Thyroid gland (tissue), 4 donors: Measurements from ENCODE around the gene TMEM196. TPM values are rescaled to one million over a fixed set of nuclear protein-coding genes. Genes with fewer than 3 reads are reported as not detected.
"Not testable (repeated sequence)": the region's sequence is repeated elsewhere in the genome, so short reads cannot be mapped to it uniquely, and the experiment has no call there.

Source experiments
- DNase-seq, 2 donors: peaks; one replicate each; pipeline ENCODE4 v3.0.0-alpha.2; 2019
- H3K27ac ChIP-seq, 3 donors: fragments of 200-600 bp; sonication (generic); 1 replicate in 2 of 3; 2 replicates in 1 of 3; pipeline ENCODE4 v1.5.1; 2016 to 2019; ENCODE audit warnings: mild to moderate bottlenecking in 1 of 3, moderate library complexity in 1 of 3
- H3K27me3 ChIP-seq: fragments of 200-600 bp; sonication (generic); one replicate; pipeline ENCODE4 v1.5.1; 2019
- H3K36me3 ChIP-seq, 2 donors: fragments of 200-600 bp; sonication (generic); one replicate each; pipeline ENCODE4 v1.5.1; 2016 to 2019
- H3K4me1 ChIP-seq, 2 donors: fragments of 200-600 bp; sonication (generic); one replicate each; pipeline ENCODE4 v1.5.1; 2017 to 2019
- H3K4me3 ChIP-seq, 3 donors: fragments of 200-600 bp; sonication (generic); replicated peaks in 1 of 3; 1 replicate in 2 of 3; 2 replicates in 1 of 3; pipeline ENCODE4 v1.5.1; 2016; ENCODE audit warnings: mild to moderate bottlenecking in 1 of 3
- H3K9me3 ChIP-seq: fragments of 200-600 bp; sonication (generic); one replicate; pipeline ENCODE4 v1.5.1; 2017
- POLR2A ChIP-seq, 2 donors: fragments of 450-650 bp; IDR thresholded peaks; one replicate each; pipeline ENCODE4 v1.6.1; 2017; ENCODE audit warnings: antibody characterized with exemption in 2 of 2, mild to moderate bottlenecking in 2 of 2, moderate library complexity in 1 of 2
- WGBS, 2 donors: methylation state at CpG; one replicate each; pipeline ENCODE4 v1.1.5; 2017; 5-methylcytosine and 5-hydroxymethylcytosine counted together
- intact Hi-C: fragments of 100-400 bp; cut with DNase I; formaldehyde crosslinking; loops from one replicate; pipeline ENCODE4 v1.15.1; 2023
- total RNA-seq, 4 donors: library from RNA; depleted of rRNA; stranded (reverse); fragments of >200 nt; gene quantifications; one replicate each; pipeline ENCODE4 v1.2.3, GENCODE V29; 2016
- TF ChIP-seq, protein P1 (sequence below), 6 experiments: fragments of 200-600 bp in 3 of 6; fragments of 450-650 bp in 3 of 6; sonication (generic) in 3 of 6; IDR thresholded peaks; one replicate each; pipeline ENCODE4 v1.5.1; 2016 to 2019; ENCODE audit warnings: antibody characterized with exemption in 6 of 6, mild to moderate bottlenecking in 2 of 6, inconsistent platforms in 1 of 6, moderate library complexity in 1 of 6

TMEM196 gene
- total RNA-seq, 4 donors from 2014 or later, result not detected

DNA sequence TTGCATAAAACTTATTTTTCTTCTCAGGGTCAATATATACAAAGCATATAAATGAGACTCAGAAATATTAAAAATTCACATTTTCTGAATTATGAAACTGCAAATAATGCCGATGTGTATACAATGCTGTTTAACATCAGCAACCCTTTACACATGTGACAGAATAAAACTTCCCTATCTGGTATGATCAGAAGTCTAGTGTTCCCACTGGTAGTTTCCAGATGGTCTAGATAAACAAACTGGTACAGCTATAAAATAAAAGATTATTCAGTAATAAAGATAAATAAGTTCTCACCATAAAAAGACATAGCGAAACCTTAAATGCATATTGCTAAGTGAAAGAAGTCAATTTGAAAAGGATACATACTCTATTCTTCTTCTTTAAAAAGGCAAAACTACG lies 72.5 kb downstream of the TMEM196 start:
- no peak for TF ChIP-seq POLR2A (IDR thresholded peaks at IDR 0.05)
- TF ChIP-seq, protein P1, sequence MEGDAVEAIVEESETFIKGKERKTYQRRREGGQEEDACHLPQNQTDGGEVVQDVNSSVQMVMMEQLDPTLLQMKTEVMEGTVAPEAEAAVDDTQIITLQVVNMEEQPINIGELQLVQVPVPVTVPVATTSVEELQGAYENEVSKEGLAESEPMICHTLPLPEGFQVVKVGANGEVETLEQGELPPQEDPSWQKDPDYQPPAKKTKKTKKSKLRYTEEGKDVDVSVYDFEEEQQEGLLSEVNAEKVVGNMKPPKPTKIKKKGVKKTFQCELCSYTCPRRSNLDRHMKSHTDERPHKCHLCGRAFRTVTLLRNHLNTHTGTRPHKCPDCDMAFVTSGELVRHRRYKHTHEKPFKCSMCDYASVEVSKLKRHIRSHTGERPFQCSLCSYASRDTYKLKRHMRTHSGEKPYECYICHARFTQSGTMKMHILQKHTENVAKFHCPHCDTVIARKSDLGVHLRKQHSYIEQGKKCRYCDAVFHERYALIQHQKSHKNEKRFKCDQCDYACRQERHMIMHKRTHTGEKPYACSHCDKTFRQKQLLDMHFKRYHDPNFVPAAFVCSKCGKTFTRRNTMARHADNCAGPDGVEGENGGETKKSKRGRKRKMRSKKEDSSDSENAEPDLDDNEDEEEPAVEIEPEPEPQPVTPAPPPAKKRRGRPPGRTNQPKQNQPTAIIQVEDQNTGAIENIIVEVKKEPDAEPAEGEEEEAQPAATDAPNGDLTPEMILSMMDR (IDR thresholded peaks at IDR 0.05), result no peak
- H3K36me3 ChIP-seq, result peaks cover 4 to 7% of the 10 kb centered on the region in 2 donors
- no peaks in the 10 kb centered on the region for H3K27me3 ChIP-seq
- H3K4me1 ChIP-seq, result no peaks in the 10 kb centered on the region
- no peak overlapping the region for H3K27ac ChIP-seq
- no peak for DNase-seq
- WGBS, 2 donors, result 93 to 97% methylated on average over 3 of the region's 3 CpGs
- H3K9me3 ChIP-seq, result no peaks in the 10 kb centered on the region
- intact Hi-C loops, result no loop called here
- no peak overlapping the region for H3K4me3 ChIP-seq

GRCh38 chr7:19698331-19698730 lies 75.1 kb downstream of the TMEM196 start:
- no peaks in the 10 kb centered on the region for H3K27me3 ChIP-seq
- WGBS, 2 donors, result 93 to 95% methylated on average over 3 of the region's 3 CpGs
- H3K4me3 ChIP-seq, result no peak overlapping the region
- no peaks in the 10 kb centered on the region for H3K4me1 ChIP-seq
- intact Hi-C loops, result no loop called here
- peaks cover 4 to 7% of the 10 kb centered on the region in 2 donors for H3K36me3 ChIP-seq
- H3K9me3 ChIP-seq, result no peaks in the 10 kb centered on the region
- DNase-seq, result no peak
- H3K27ac ChIP-seq, result no peak overlapping the region
- TF ChIP-seq, protein P1 (IDR thresholded peaks at IDR 0.05), result no peak
- TF ChIP-seq POLR2A (IDR thresholded peaks at IDR 0.05), result no peak

GRCh38 chr7:19696926-19697325 lies 76.5 kb downstream of the TMEM196 start:
- Histone ChIP-seq H3K9me3 (no peaks in the 10 kb centered on the region), H3K4me3 (no peak overlapping the region), H3K36me3 (peaks cover 4 to 7% of the 10 kb centered on the region in 2 donors), H3K4me1 (no peaks in the 10 kb centered on the region), H3K27me3 (no peaks in the 10 kb centered on the region), H3K27ac (no peak overlapping the region)
- TF ChIP-seq, protein P1 (IDR thresholded peaks at IDR 0.05), result no peak
- no peak for TF ChIP-seq POLR2A (IDR thresholded peaks at IDR 0.05)
- DNase-seq, result no peak
- intact Hi-C loops, result no loop called here

DNA sequence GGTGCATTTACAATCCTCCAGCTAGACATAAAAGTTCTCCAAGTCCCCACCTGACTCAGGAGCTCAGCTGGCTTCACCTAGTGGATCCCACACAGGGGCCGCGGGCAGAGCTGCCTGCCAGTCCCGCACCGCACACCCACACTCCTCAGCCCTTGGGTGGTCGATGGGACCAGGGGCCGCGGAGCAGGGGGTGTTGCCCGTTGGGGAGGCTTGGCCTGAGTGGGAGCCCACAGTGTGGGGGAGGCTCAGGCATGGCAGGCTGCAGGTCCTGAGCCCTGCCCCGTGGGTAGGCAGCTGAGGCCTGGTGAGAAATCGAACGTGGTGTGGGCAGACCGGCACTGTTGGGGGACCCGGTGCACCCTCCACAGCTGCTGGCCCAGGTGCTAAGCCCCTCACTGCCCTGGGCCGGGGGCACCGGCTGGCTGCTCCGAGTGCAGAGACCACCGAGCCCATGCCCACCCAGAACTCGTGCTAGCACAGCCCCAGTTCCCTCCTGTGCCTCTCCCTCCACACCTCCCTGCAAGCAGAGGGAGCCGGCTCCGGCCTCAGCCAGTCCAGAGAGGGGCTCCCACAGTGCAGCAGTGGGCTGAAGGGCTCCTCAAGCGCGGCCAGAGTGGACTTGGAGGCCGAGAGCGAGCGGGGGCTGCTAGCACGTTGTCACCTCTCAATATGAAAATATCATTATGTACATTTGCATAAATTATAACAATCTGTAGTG lies 81.1 kb downstream of the TMEM196 start:
- Histone ChIP-seq H3K4me1 (no peaks in the 10 kb centered on the region), H3K27ac (no peak overlapping the region), H3K27me3 (no peaks in the 10 kb centered on the region), H3K36me3 (no peaks in the 10 kb centered on the region), H3K4me3 (no peak overlapping the region), H3K9me3 (no peaks in the 10 kb centered on the region)
- no peak for DNase-seq
- TF ChIP-seq, protein P1 (IDR thresholded peaks at IDR 0.05), result no peak
- TF ChIP-seq POLR2A (IDR thresholded peaks at IDR 0.05), result no peak
- WGBS, 2 donors, result 95 to 99% methylated on average over 9 to 13 of the region's 26 CpGs
- intact Hi-C loops, result no loop called here

DNA sequence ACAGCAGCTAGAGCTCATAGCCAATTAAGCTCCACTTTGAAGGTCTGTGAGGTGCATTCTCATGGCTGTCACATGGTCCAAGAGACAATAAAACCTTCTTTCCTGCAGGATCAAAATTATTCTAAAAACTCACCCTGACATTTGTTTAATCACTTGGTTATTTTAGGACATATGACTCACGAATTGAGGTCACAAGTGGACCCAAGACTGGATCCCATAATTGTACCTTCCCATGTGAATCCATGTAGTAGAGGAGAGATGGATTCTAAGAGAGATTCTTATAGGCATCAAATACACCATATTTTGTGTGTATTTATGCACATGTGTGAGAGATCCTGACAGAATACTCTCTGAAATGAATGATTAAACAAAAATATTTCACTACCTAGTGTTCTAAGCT lies 82.7 kb downstream of the TMEM196 start:
- no peak overlapping the region for H3K27ac ChIP-seq
- 33 to 68% methylated on average over 1 of the region's 1 CpG for WGBS, 2 donors
- intact Hi-C loops, result no loop called here
- H3K4me3 ChIP-seq, result no peak overlapping the region
- TF ChIP-seq, protein P1 (IDR thresholded peaks at IDR 0.05), result no peak
- no peaks in the 10 kb centered on the region for H3K9me3 ChIP-seq
- no peak for DNase-seq
- H3K4me1 ChIP-seq, result no peaks in the 10 kb centered on the region
- H3K36me3 ChIP-seq, result no peaks in the 10 kb centered on the region
- H3K27me3 ChIP-seq, result no peaks in the 10 kb centered on the region

DNA sequence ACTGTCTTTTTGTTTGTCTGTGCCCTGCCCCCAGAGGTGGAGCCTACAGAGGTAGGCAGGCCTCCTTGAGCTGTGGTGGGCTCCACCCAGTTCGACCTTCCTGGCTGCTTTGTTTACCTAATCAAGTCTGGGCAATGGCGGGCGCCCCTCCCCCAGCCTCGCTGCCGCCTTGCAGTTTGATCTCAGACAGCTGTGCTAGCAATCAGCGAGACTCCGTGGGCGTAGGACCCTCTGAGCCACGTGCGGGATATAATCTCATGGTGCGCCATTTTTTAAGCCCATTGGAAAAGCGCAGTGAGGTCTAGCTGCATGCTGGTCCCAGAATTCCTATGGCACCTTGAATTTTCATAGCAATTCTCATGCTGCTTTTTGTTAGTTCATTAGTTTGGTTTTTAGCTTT lies 84.3 kb downstream of the TMEM196 start:
- H3K27ac ChIP-seq, DNase-seq, H3K36me3 ChIP-seq, H3K9me3 ChIP-seq, H3K4me3 ChIP-seq, H3K27me3 ChIP-seq, intact Hi-C loops, H3K4me1 ChIP-seq: not testable (repeated sequence)
- WGBS, 2 donors, result 72 to 83% methylated on average over 9 to 12 of the region's 12 CpGs
